Measurements from ENCODE around the gene RDM1.

- TF ChIP-seq SP1 (IDR thresholded peaks at IDR 0.05) (no peak), TARDBP (IDR thresholded peaks at IDR 0.05) (no peak), FOXM1 (IDR thresholded peaks at IDR 0.05; ENCODE audit: borderline replicate concordance) (no peak), FOXA1 (IDR thresholded peaks at IDR 0.05) (no peak), BHLHE40 (IDR thresholded peaks at IDR 0.05; ENCODE audit: borderline replicate concordance) (no peak), HDGF (IDR thresholded peaks at IDR 0.05; ENCODE audit: borderline replicate concordance) (no peak)
Measured at GRCh38 chr17:35973333-35974260, 43.0 kb upstream of the RDM1 start.
